ENCODE results near the gene PGK1. TPM values are rescaled to one million over a fixed set of nuclear protein-coding genes. Genes with fewer than 3 reads are reported as not detected.
"Not testable (repeated sequence)": the region's sequence is repeated elsewhere in the genome, so short reads cannot be mapped to it uniquely, and the experiment has no call there.

The PGK1 gene
- total RNA-seq, 1 experiment from 2014 or later = 282 TPM

DNA sequence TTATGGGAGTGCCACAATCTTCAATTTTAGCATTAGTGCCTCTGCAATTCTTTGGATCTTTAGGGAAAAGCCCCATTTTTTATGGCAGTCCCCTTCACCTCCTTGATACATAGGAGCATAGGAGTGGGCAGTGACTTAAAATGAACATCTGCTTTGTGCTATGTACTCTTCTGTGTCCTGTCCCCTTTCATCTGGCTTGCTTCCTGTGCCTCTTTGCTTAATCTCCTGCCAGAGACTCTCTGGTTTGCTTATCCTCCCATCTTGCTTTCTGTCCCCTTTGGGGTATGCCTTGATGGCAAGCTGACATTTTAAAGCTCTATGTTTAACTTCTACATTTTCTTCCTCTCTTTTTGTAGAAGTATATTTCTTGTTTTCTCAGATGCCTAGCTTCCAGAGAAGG, 12.3 kb downstream of the PGK1 start:
- DNase-seq (ENCODE audit: low read depth) = no peak

GRCh38 chrX:78116766-78117165, 12.7 kb downstream of the PGK1 start:
- no peak for DNase-seq (ENCODE audit: low read depth)

DNA sequence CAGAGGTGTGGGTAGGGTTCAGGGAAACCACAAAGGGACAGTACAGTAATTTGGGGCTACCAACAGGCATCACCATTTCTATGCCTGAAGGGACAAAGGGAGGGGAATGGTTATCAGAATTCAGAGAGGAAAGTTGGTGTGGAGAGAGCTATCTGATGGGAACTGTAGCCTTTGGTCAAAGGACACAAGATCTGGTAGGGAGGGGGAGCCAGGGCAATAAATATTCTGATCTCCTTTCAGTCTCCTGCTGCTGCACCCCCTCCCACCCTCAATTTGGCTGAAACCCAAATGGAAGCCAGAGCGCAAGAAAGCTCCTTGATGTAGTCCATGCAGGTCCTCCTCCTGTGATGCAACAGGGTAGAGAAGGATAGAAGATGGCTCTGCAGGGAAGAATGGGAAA, 14.6 kb downstream of the PGK1 start:
- no peak for DNase-seq (ENCODE audit: low read depth)

DNA sequence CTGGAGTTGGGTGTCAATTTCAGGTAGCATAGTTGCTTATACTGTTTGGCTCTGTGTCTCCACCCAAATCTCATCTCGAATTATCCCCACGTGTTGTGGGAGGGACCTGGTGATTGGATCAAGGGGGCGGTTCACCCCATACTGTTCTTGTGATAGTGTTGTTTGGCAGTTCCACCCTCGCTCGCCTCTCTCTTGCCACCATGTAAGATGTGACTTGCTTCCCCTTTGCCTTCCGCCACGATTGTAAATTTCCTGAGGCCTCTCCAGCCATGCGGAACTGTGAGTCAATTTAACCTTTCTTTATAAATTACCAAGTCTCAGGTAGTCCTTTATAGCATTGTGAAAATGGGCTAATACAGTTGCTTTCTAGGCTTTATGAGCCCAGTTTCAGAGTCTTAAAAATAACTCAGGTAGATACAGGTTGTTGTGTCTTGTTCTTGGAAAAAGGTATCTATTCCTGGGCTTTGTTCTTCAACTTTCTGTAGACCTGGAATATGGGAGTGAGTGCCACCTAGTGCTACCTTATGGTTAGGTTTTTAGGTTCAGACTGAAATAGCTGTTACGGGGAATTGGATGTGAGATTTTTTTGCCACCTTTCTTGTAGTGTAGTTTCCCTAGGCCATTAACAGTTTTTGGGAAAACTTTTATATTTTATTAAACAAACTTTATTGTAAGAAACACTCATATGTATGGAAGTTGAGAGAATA, 15.6 kb downstream of the PGK1 start:
- no peak for DNase-seq (ENCODE audit: low read depth)

GRCh38 chrX:78123190-78123589, 19.1 kb downstream of the PGK1 start:
- DNase-seq (ENCODE audit: low read depth) = peak; percentile 18

DNA sequence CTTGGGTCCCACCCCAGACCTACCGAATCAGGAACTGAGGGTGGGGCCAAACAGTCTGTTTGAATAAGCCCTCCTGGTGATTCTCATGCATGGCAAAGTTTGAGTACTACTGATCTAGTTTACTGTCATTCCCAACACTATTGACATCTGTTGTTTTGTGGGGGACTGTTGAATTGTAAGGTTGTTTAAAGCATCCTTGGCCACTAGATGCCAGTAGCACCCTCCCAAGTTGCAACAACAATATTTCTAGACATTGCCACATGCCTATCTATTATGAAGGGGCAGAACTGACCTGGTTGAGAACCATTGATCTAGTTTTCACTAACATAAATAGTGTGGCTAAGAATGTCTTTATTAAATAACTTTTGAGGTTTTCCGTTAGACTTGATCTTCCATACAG, 20.3 kb downstream of the PGK1 start:
- no peak for DNase-seq (ENCODE audit: low read depth)

GRCh38 chrX:78125148-78125547, 21.1 kb downstream of the PGK1 start:
- DNase-seq (ENCODE audit: low read depth) = no peak

DNA sequence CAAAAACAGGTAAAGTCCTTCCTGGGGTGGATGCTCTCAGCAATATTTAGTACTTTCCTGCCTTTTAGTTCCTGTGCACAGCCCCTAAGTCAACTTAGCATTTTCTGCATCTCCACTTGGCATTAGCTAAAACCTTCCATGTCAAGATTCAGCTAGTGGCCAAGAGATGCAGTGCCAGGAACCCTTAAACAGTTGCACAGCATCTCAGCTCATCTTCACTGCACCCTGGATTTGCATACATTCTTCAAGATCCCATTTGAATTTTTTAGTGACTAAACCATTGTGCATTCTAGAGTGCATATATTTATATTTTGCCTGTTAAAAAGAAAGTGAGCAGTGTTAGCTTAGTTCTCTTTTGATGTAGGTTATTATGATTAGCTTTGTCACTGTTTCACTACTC, 21.7 kb downstream of the PGK1 start:
- not testable (repeated sequence) for DNase-seq (ENCODE audit: low read depth)

GRCh38 chrX:78129714-78130113, 25.7 kb downstream of the PGK1 start:
- no peak for DNase-seq (ENCODE audit: low read depth)

DNA sequence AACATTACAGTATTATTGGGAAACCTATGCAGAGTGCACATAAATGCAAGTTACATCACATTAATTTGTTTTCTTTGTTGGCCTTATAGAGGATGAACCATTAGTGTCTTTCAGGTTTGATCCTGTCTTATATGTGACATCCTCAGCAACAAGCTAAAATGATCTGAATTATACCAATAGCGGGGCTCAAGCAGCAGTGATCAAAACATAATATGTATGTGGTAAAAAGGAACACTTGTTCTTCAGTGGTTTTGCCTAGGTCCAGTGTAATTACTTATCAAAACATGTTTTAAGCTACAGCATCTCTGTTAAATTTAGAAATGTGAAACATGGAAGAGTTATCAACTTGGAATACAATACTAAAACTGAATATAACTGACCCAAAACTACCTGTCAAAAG, 26.3 kb downstream of the PGK1 start:
- no peak for DNase-seq (ENCODE audit: low read depth)

- DNase-seq (ENCODE audit: low read depth) = no peak
Observed at GRCh38 chrX:78131117-78131516, 27.1 kb downstream of the PGK1 start.

DNA sequence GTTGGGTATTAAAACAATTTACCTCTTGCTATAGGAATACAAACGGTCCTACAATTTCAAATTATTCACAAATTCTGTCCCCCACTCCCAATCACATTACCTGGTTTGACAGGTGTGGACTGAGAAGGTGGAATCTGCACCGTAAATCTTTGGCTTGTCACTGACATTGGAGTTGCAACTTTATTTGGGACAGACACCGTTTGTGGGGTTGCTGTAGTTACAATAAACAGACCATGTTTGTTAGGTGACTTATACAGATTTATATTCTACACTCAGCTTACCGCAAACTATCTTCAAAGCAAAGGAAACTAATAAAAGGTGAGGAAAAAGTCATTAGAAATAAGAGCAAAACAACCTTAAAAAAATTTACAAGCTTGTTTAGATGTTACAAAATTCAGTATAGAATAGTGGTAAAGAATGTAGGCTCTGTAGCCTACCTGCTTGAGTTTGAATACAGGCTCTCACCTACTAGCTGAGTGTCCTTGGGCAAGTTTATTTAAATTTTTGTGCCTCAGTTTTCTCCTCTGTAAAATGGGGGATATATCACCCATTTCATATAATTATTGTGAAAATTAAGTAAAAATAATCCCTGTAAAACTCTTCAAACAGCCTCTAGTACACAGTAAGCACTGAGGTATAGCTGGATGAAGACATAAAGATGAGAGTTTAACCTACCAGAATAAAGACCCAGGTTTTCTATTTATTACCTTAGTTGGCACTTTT, 29.4 kb downstream of the PGK1 start:
- no peak for DNase-seq (ENCODE audit: low read depth)

DNA sequence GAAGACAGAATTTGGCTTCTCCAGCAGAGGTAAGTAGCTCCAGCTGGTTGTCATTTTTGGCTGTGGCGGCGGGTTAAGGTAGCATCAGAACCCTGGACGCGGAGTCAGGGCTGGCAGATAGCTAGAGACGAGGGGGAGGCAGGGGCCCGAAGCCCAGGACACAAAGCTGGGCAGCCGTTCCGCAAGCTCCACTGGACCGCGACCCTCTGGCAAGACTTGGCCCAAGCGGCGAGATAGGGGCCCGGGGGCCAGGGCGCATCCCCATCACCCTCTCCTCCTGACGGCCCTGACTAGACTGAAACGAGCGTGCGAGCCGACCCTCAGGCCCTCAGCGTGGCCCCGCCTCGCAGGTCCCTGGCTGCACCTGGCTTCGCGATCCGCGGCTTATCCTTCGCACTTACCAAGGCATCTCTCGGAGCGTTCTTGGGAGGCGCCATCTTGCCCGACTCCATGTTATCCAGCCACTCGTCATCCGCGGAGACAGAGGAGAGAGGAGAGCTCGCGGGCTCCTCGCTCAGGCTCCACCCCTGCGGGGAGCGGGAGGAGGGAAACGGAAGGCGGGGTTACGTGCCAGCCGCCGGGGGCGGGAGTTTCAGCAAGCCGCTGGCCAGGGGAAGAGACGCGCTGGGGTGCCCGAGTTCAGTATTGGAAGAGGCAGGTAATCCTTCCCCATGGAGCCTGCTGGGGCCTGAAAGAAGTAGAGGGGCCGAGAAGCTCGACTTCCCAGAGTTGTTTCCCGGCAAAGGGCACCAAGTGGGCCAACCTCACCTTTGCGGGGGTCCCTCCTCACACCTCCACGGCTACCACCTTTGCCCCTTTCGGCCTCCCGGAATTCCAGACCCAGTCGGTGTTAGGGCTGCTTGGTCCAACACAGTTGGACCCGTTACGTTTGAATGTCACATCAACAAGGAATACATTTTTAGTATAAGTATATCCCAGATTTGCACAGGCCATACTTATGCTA, 35.4 kb downstream of the PGK1 start, which contains the start of gene TAF9B:
Gene TAF9B, minus strand, starts transcription at position 491 of the 964 bp plus-strand sequence. Its CDS starts 39 bp downstream, at position 452.
- peak; percentile 85 for DNase-seq (ENCODE audit: low read depth)

- no peak for DNase-seq (ENCODE audit: low read depth)
Observed at GRCh38 chrX:78140206-78140605, 36.2 kb downstream of the PGK1 start.

- DNase-seq (ENCODE audit: low read depth) = not testable (repeated sequence)
Observed at GRCh38 chrX:78147002-78147540, 43.0 kb downstream of the PGK1 start.

- not testable (repeated sequence) for DNase-seq (ENCODE audit: low read depth)
Observed at GRCh38 chrX:78157373-78157772, 53.3 kb downstream of the PGK1 start.

- not testable (repeated sequence) for DNase-seq (ENCODE audit: low read depth)
Observed at GRCh38 chrX:78157846-78158245, 53.8 kb downstream of the PGK1 start.

GRCh38 chrX:78160711-78161110, 56.7 kb downstream of the PGK1 start:
- not testable (repeated sequence) for DNase-seq (ENCODE audit: low read depth)

DNA sequence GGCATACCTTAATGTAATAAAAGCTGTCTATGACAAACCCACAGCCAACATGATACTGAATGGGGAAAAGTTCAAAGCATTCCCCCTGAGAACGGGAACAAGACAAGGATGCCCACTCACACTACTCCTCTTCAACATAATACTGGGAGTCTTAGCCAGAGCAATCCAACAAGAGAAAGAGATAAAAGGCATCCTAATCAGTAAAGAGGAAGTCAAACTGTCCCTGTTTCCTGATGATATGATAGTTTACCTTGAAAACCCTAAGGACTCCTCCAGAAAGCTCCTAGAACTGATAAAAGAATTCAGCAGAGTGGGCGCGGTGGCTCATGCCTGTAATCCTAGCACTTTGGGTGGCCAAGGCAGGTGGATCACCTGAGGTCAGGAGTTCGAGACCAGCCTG, 59.1 kb downstream of the PGK1 start:
- DNase-seq (ENCODE audit: low read depth) = not testable (repeated sequence)

- no peak for DNase-seq (ENCODE audit: low read depth)
Observed at GRCh38 chrX:78165425-78165824, 61.4 kb downstream of the PGK1 start.

- no peak for DNase-seq (ENCODE audit: low read depth)
Observed at GRCh38 chrX:78168065-78168464, 64.0 kb downstream of the PGK1 start.

All from Daoy (cell line).